A673 (cell line): ENCODE results near the gene ATG4A. TPM values are rescaled to one million over a fixed set of nuclear protein-coding genes. Genes with fewer than 3 reads are reported as not detected.

ENCODE experiments used
- BruUV-seq: library from RNA; stranded (reverse); fragments of 400-500 nt; replicated peaks from 2 replicates; lab custom pipeline; 2021; lab: Mats Ljungman, UMichigan
- CTCF ChIA-PET: fragments of 300-600 bp; sonication (Branson Sonifier 250); formaldehyde crosslinking; loops from one replicate; lab custom pipeline; 2022; ENCODE audit warnings: antibody characterized with exemption; lab: Charles Lee
- POLR2A ChIA-PET: fragments of 300-600 bp; sonication (Branson Sonifier 250); formaldehyde crosslinking; loops from one replicate; lab custom pipeline; 2022; ENCODE audit warnings: antibody characterized with exemption; ENCODE audit not compliant: low non-redundant PET; lab: Charles Lee
- DNase-seq: peaks from one replicate; pipeline ENCODE4 v3.0.0-alpha.2; 2015; ENCODE audit warnings: low spot score
- H3K27ac ChIP-seq: fragments of 200-600 bp; sonication (generic); 2 replicates; pipeline ENCODE4 v1.5.1; 2016; ENCODE audit warnings: mixed run types, low read depth, mild to moderate bottlenecking, mixed read lengths, antibody characterized with exemption, low read length; ENCODE audit not compliant: poor library complexity, severe bottlenecking
- H3K27me3 ChIP-seq: fragments of 200-600 bp; sonication (generic); replicated peaks from 2 replicates; pipeline ENCODE4 v1.6.1; 2017; ENCODE audit warnings: mixed run types, low read depth, mild to moderate bottlenecking, mixed read lengths, antibody characterized with exemption, low read length; ENCODE audit not compliant: insufficient read depth, poor library complexity
- H3K36me3 ChIP-seq: fragments of 200-600 bp; sonication (generic); 2 replicates; pipeline ENCODE4 v1.6.1; 2016; ENCODE audit warnings: mixed run types, mild to moderate bottlenecking, mixed read lengths, antibody characterized with exemption, low read length; ENCODE audit not compliant: insufficient read depth, poor library complexity, severe bottlenecking
- H3K4me1 ChIP-seq: fragments of 200-600 bp; sonication (generic); 2 replicates; pipeline ENCODE4 v1.6.1; 2017; ENCODE audit warnings: mixed run types, mild to moderate bottlenecking, mixed read lengths, antibody characterized with exemption, low read length; ENCODE audit not compliant: insufficient read depth, poor library complexity, severe bottlenecking
- H3K4me3 ChIP-seq: fragments of 200-600 bp; sonication (generic); 2 replicates; pipeline ENCODE4 v1.5.1; 2016; ENCODE audit warnings: low read depth, mixed run types, mild to moderate bottlenecking, mixed read lengths, low read length; ENCODE audit not compliant: poor library complexity, severe bottlenecking
- H3K9me3 ChIP-seq: fragments of 200-600 bp; sonication (generic); 2 replicates; pipeline ENCODE4 v1.6.1; 2016; ENCODE audit warnings: mixed run types, low read depth, mild to moderate bottlenecking, mixed read lengths, antibody characterized with exemption, low read length; ENCODE audit not compliant: poor library complexity, severe bottlenecking
- CTCF ChIP-seq: fragments of 300-800, 200-600 bp; sonication (generic); conservative IDR thresholded peaks from 2 replicates; pipeline ENCODE4 v1.5.1; 2017; ENCODE audit warnings: low read depth, mild to moderate bottlenecking, antibody characterized with exemption, low read length, moderate library complexity, mixed read lengths
- EZH2 ChIP-seq: fragments of 200-600 bp; sonication (generic); IDR thresholded peaks from 2 replicates; pipeline ENCODE4 v1.6.1; 2017; ENCODE audit warnings: borderline replicate concordance, low read depth, mild to moderate bottlenecking, mixed read lengths, antibody characterized with exemption, low read length; ENCODE audit not compliant: poor library complexity, severe bottlenecking
- intact Hi-C: fragments of 100-400 bp; cut with micrococcal nuclease; formaldehyde crosslinking; loops from one replicate; pipeline ENCODE4 v1.10.0; 2022; ENCODE audit not compliant: unreplicated experiment
- total RNA-seq: library from RNA; stranded (reverse); gene quantifications from 2 replicates; pipeline ENCODE4 v1.2.3, GENCODE V29; 2021

The ATG4A gene
- total RNA-seq, 1 experiment from 2014 or later: 4.8 TPM

GRCh38 chrX:108127152-108127551 lies 35.6 kb downstream of the ATG4A start:
- TF ChIP-seq CTCF (no peak), EZH2 (no peak)
- Histone ChIP-seq H3K27ac (no peak overlapping the region), H3K27me3 (no peaks in the 10 kb centered on the region), H3K36me3 (no peaks in the 10 kb centered on the region), H3K9me3 (no peaks in the 10 kb centered on the region), H3K4me3 (no peak overlapping the region), H3K4me1 (no peaks in the 10 kb centered on the region)
- no TSS peak for BruUV-seq
- POLR2A ChIA-PET: no interaction called here
- DNase-seq: no peak
- CTCF ChIA-PET: no interaction called here
- intact Hi-C loops: no loop called here

GRCh38 chrX:108130889-108131288 lies 39.3 kb downstream of the ATG4A start:
- no peak for DNase-seq
- no peak overlapping the region for H3K4me3 ChIP-seq
- no peaks in the 10 kb centered on the region for H3K4me1 ChIP-seq
- no peaks in the 10 kb centered on the region for H3K27me3 ChIP-seq
- no peak overlapping the region for H3K27ac ChIP-seq
- CTCF ChIA-PET: no interaction called here
- POLR2A ChIA-PET: no interaction called here
- no TSS peak for BruUV-seq
- intact Hi-C loops: no loop called here
- no peaks in the 10 kb centered on the region for H3K36me3 ChIP-seq
- no peaks in the 10 kb centered on the region for H3K9me3 ChIP-seq
- no peak for TF ChIP-seq EZH2
- TF ChIP-seq CTCF: no peak

- CTCF ChIA-PET: no interaction called here
- no peaks in the 10 kb centered on the region for H3K4me1 ChIP-seq
- H3K9me3 ChIP-seq: no peaks in the 10 kb centered on the region
- H3K27me3 ChIP-seq: no peaks in the 10 kb centered on the region
- DNase-seq: no peak
- H3K36me3 ChIP-seq: no peaks in the 10 kb centered on the region
- no peak overlapping the region for H3K4me3 ChIP-seq
- POLR2A ChIA-PET: no interaction called here
- intact Hi-C loops: no loop called here
- no peak for TF ChIP-seq CTCF
- TF ChIP-seq EZH2: no peak
- H3K27ac ChIP-seq: no peak overlapping the region
- no TSS peak for BruUV-seq
Measured at GRCh38 chrX:108131471-108131870, 39.9 kb downstream of the ATG4A start.
